ENCODE data around the gene MED26. TPM values are rescaled to one million over a fixed set of nuclear protein-coding genes. Genes with fewer than 3 reads are reported as not detected.
A peak's percentile ranks its signal among the peaks of the same experiment; 100 is the strongest.
"Not testable (repeated sequence)": the region's sequence is repeated elsewhere in the genome, so short reads cannot be mapped to it uniquely, and the experiment has no call there.

MED26 gene
- total RNA-seq, result 10 to 100 TPM; 12.6 to 26.5 (median 13.8) TPM

- Histone ChIP-seq H3K4me1 (peaks cover 40 to 56% (median 44%) of the 10 kb centered on the region in 4 donors), H3K36me3 (peaks cover 0 to 25% (median 13%) of the 10 kb centered on the region in 4 donors), H3K27me3 (no peaks in the 10 kb centered on the region), H3K9me3 (no peaks in the 10 kb centered on the region), H3K4me3 (peak within 1 kb of the TSS; percentile 75 to 99 (median 96)), H3K27ac (peak within 1 kb of the TSS; percentile 90 to 99 (median 95))
- TF ChIP-seq EP300 (IDR thresholded peaks at IDR 0.05) (peak in 1 of 4 donors; percentile 38), POLR2A (IDR thresholded peaks at IDR 0.05) (peak in 3 of 4 donors; percentile 55 to 88 (median 75)), POLR2AphosphoS5 (IDR thresholded peaks at IDR 0.05) (peak; percentile 66 to 97), CTCF (IDR thresholded peaks at IDR 0.05) (peak in 2 of 6 experiments; percentile 38 to 39)
- DNase-seq (peak; percentile 96 to 100), ATAC-seq (ENCODE audit: low FRiP score in 2 of 2) (peak; percentile 94 to 96)
- 0% methylated on average over 16 to 31 of the region's 98 CpGs for WGBS, 2 donors
Observed at GRCh38 chr19:16628183-16628983, at the start of gene MED26. Gene MED26 (minus strand): TSS chr19:16628204. CDS start chr19:16627943, 261 bp downstream.

- Histone ChIP-seq H3K27ac (no peak overlapping the region), H3K4me1 (no peaks in the 10 kb centered on the region), H3K9me3 (peaks cover 0 to 12% (median 0%) of the 10 kb centered on the region in 4 donors), H3K4me3 (no peak overlapping the region), H3K36me3 (peaks cover 0 to 19% (median 15%) of the 10 kb centered on the region in 4 donors), H3K27me3 (no peaks in the 10 kb centered on the region)
- DNase-seq (no peak), ATAC-seq (ENCODE audit: low FRiP score in 2 of 2) (no peak)
- TF ChIP-seq EP300 (IDR thresholded peaks at IDR 0.05) (no peak), CTCF (IDR thresholded peaks at IDR 0.05) (no peak), POLR2A (IDR thresholded peaks at IDR 0.05) (no peak), POLR2AphosphoS5 (IDR thresholded peaks at IDR 0.05) (no peak)
Observed at GRCh38 chr19:16677055-16677454, 49.1 kb upstream of the MED26 start.

GRCh38 chr19:16676101-16676798 lies 48.2 kb upstream of the MED26 start:
- peak in 1 of 2 donors; percentile 39 for DNase-seq
- no peak for ATAC-seq (ENCODE audit: low FRiP score in 2 of 2)

GRCh38 chr19:16673839-16674238 lies 45.8 kb upstream of the MED26 start:
- not testable (repeated sequence) for H3K27ac ChIP-seq, DNase-seq
- WGBS, 2 donors, result 73 to 76% methylated on average over 4 of the region's 4 CpGs

More at GRCh38 chr19:16676101-16676798, 48.2 kb upstream of the MED26 start:
- 79 to 90% methylated on average over 15 of the region's 15 CpGs for WGBS, 2 donors
- Histone ChIP-seq H3K27me3 (no peaks in the 10 kb centered on the region), H3K36me3 (peaks cover 0 to 13% (median 12%) of the 10 kb centered on the region in 4 donors), H3K9me3 (peaks cover 0 to 7% (median 0%) of the 10 kb centered on the region in 4 donors), H3K4me3 (no peak overlapping the region), H3K27ac (no peak overlapping the region), H3K4me1 (no peaks in the 10 kb centered on the region)
- TF ChIP-seq POLR2AphosphoS5 (IDR thresholded peaks at IDR 0.05) (no peak), EP300 (IDR thresholded peaks at IDR 0.05) (no peak), POLR2A (IDR thresholded peaks at IDR 0.05) (no peak), CTCF (IDR thresholded peaks at IDR 0.05) (no peak)

GRCh38 chr19:16673231-16673630 lies 45.2 kb upstream of the MED26 start:
- H3K4me1 ChIP-seq, result no peaks in the 10 kb centered on the region
- 82 to 90% methylated on average over 3 of the region's 3 CpGs for WGBS, 2 donors
- H3K4me3 ChIP-seq, result no peak overlapping the region
- ATAC-seq (ENCODE audit: low FRiP score in 2 of 2) (no peak), DNase-seq (no peak)
- H3K9me3 ChIP-seq, result no peaks in the 10 kb centered on the region
- no peaks in the 10 kb centered on the region for H3K27me3 ChIP-seq
- H3K27ac ChIP-seq, result peak overlapping the region in 1 of 4 donors; percentile 2
- TF ChIP-seq POLR2A (IDR thresholded peaks at IDR 0.05), result no peak
- TF ChIP-seq EP300 (IDR thresholded peaks at IDR 0.05), result no peak
- no peak for TF ChIP-seq CTCF (IDR thresholded peaks at IDR 0.05)
- no peak for TF ChIP-seq POLR2AphosphoS5 (IDR thresholded peaks at IDR 0.05)
- H3K36me3 ChIP-seq, result no peaks in the 10 kb centered on the region

More at GRCh38 chr19:16673839-16674238, 45.8 kb upstream of the MED26 start:
- not testable (repeated sequence) for H3K36me3 ChIP-seq; ATAC-seq (ENCODE audit: low FRiP score in 2 of 2); H3K9me3 ChIP-seq; H3K4me3 ChIP-seq; H3K4me1 ChIP-seq; H3K27me3 ChIP-seq
